ENCODE data around the gene OR11G2.

DNA sequence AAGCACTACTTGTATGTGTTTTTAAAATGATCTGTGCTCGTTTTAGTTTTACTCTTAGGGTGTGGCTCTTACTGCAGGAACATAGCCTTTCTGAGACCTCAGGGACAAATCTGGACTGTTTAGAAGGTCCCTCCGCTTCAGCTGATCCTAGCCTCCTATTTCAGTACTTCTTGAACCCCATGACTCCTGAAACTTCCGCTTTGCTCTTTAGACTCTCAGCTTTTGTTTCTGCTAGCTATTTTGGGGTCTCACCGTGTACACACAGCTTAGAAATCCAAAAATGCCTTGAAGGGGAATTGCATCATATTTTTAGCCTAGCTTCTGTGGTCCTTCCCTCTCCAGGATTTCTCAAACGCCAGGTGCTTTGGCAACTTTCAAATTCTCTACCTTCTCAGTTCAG, 8.3 kb downstream of the OR11G2 start:
- TF ChIP-seq, protein P1, sequence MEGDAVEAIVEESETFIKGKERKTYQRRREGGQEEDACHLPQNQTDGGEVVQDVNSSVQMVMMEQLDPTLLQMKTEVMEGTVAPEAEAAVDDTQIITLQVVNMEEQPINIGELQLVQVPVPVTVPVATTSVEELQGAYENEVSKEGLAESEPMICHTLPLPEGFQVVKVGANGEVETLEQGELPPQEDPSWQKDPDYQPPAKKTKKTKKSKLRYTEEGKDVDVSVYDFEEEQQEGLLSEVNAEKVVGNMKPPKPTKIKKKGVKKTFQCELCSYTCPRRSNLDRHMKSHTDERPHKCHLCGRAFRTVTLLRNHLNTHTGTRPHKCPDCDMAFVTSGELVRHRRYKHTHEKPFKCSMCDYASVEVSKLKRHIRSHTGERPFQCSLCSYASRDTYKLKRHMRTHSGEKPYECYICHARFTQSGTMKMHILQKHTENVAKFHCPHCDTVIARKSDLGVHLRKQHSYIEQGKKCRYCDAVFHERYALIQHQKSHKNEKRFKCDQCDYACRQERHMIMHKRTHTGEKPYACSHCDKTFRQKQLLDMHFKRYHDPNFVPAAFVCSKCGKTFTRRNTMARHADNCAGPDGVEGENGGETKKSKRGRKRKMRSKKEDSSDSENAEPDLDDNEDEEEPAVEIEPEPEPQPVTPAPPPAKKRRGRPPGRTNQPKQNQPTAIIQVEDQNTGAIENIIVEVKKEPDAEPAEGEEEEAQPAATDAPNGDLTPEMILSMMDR (IDR thresholded peaks at IDR 0.05 in 8 of 11, conservative IDR thresholded peaks at IDR 0.05 in 3 of 11), result no peak
- no peak for TF ChIP-seq POLR2AphosphoS5 (IDR thresholded peaks at IDR 0.05)

Measured in spleen (tissue), 7 donors.